Thyroid gland (tissue), 4 donors: ENCODE data around the gene EXOC4. TPM values are rescaled to one million over a fixed set of nuclear protein-coding genes. Genes with fewer than 3 reads are reported as not detected.
"Not testable (repeated sequence)": the region's sequence is repeated elsewhere in the genome, so short reads cannot be mapped to it uniquely, and the experiment has no call there.

Experiments used
- DNase-seq, 2 donors: peaks; one replicate each; pipeline ENCODE4 v3.0.0-alpha.2; 2019
- H3K27ac ChIP-seq, 3 donors: fragments of 200-600 bp; sonication (generic); 1 replicate in 2 of 3; 2 replicates in 1 of 3; pipeline ENCODE4 v1.5.1; 2016 to 2019; ENCODE audit warnings: mild to moderate bottlenecking in 1 of 3, moderate library complexity in 1 of 3
- H3K27me3 ChIP-seq: fragments of 200-600 bp; sonication (generic); one replicate; pipeline ENCODE4 v1.5.1; 2019
- H3K36me3 ChIP-seq, 2 donors: fragments of 200-600 bp; sonication (generic); one replicate each; pipeline ENCODE4 v1.5.1; 2016 to 2019
- H3K4me1 ChIP-seq, 2 donors: fragments of 200-600 bp; sonication (generic); one replicate each; pipeline ENCODE4 v1.5.1; 2017 to 2019
- H3K4me3 ChIP-seq, 3 donors: fragments of 200-600 bp; sonication (generic); replicated peaks in 1 of 3; 1 replicate in 2 of 3; 2 replicates in 1 of 3; pipeline ENCODE4 v1.5.1; 2016; ENCODE audit warnings: mild to moderate bottlenecking in 1 of 3
- H3K9me3 ChIP-seq: fragments of 200-600 bp; sonication (generic); one replicate; pipeline ENCODE4 v1.5.1; 2017
- POLR2A ChIP-seq, 2 donors: fragments of 450-650 bp; IDR thresholded peaks; one replicate each; pipeline ENCODE4 v1.6.1; 2017; ENCODE audit warnings: antibody characterized with exemption in 2 of 2, mild to moderate bottlenecking in 2 of 2, moderate library complexity in 1 of 2
- WGBS, 2 donors: methylation state at CpG; one replicate each; pipeline ENCODE4 v1.1.5; 2017; 5-methylcytosine and 5-hydroxymethylcytosine counted together
- intact Hi-C: fragments of 100-400 bp; cut with DNase I; formaldehyde crosslinking; loops from one replicate; pipeline ENCODE4 v1.15.1; 2023
- total RNA-seq, 4 donors: library from RNA; depleted of rRNA; stranded (reverse); fragments of >200 nt; gene quantifications; one replicate each; pipeline ENCODE4 v1.2.3, GENCODE V29; 2016
- TF ChIP-seq, protein P1 (sequence below), 6 experiments: fragments of 200-600 bp in 3 of 6; fragments of 450-650 bp in 3 of 6; sonication (generic) in 3 of 6; IDR thresholded peaks; one replicate each; pipeline ENCODE4 v1.5.1; 2016 to 2019; ENCODE audit warnings: antibody characterized with exemption in 6 of 6, mild to moderate bottlenecking in 2 of 6, inconsistent platforms in 1 of 6, moderate library complexity in 1 of 6

The EXOC4 gene
- total RNA-seq, 4 donors from 2014 or later: 74.0 to 116 (median 107) TPM

- no peaks in the 10 kb centered on the region for H3K36me3 ChIP-seq
- intact Hi-C loops: no loop called here
- H3K4me1 ChIP-seq: no peaks in the 10 kb centered on the region
- no peaks in the 10 kb centered on the region for H3K9me3 ChIP-seq
- no peaks in the 10 kb centered on the region for H3K27me3 ChIP-seq
- DNase-seq: no peak
- WGBS, 2 donors: 95 to 98% methylated on average over 3 of the region's 3 CpGs
- H3K27ac ChIP-seq: no peak overlapping the region
- TF ChIP-seq, protein P1, sequence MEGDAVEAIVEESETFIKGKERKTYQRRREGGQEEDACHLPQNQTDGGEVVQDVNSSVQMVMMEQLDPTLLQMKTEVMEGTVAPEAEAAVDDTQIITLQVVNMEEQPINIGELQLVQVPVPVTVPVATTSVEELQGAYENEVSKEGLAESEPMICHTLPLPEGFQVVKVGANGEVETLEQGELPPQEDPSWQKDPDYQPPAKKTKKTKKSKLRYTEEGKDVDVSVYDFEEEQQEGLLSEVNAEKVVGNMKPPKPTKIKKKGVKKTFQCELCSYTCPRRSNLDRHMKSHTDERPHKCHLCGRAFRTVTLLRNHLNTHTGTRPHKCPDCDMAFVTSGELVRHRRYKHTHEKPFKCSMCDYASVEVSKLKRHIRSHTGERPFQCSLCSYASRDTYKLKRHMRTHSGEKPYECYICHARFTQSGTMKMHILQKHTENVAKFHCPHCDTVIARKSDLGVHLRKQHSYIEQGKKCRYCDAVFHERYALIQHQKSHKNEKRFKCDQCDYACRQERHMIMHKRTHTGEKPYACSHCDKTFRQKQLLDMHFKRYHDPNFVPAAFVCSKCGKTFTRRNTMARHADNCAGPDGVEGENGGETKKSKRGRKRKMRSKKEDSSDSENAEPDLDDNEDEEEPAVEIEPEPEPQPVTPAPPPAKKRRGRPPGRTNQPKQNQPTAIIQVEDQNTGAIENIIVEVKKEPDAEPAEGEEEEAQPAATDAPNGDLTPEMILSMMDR (IDR thresholded peaks at IDR 0.05): no peak
- TF ChIP-seq POLR2A (IDR thresholded peaks at IDR 0.05): no peak
- no peak overlapping the region for H3K4me3 ChIP-seq
Measured at GRCh38 chr7:134070673-134071072, 817.8 kb downstream of the EXOC4 start.

DNA sequence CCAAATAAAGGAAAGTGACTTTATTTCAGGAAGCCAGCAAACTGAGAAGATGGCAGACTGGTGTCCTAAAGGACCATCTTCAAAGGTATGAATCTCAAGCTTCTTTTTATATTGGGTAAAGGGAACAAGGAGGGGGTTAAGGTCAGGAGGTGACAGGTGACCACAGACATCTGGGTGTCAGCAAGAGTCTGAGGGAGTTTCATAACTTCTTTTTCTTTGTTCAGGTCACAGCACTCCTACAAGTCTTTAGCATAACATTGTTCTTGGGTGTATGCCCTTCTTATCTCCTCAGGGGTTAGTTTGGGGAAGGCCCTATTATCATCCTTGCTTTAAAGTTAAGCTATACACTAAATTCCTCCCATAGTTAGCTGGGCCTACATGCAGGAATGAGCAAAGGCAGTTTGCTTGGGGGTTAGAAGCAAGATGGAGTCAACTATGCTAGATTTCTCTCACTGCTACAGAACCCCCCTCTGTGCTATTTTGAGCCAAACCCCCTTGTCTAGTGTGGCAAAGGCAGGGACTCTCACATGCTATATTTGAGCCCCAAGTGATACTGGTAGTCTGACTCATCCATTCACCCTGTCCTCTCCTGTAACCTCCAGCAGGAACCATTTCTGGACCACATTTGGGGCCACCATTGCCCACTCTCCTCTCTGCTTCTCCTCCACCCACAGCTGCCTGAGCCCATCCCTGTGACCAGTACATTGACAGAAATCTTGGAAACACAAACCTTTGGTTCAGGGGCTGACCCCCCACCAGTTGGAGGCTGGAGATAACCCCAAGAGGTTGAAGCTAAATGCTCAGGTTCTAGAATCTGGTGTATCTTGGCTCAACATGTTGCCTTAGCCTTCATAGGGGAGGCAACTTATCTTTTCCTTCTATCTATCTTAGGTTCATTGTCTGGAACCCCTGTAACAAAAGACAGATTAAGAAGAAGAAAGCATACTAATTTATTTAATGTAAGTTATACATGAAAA is 818.8 kb downstream of the EXOC4 start:
- no peaks in the 10 kb centered on the region for H3K27me3 ChIP-seq
- no peaks in the 10 kb centered on the region for H3K36me3 ChIP-seq
- no peak for DNase-seq
- no peak overlapping the region for H3K4me3 ChIP-seq
- intact Hi-C loops: no loop called here
- TF ChIP-seq, protein P1 (IDR thresholded peaks at IDR 0.05): no peak
- no peak for TF ChIP-seq POLR2A (IDR thresholded peaks at IDR 0.05)
- H3K9me3 ChIP-seq: no peaks in the 10 kb centered on the region
- H3K4me1 ChIP-seq: no peaks in the 10 kb centered on the region
- no peak overlapping the region for H3K27ac ChIP-seq

DNA sequence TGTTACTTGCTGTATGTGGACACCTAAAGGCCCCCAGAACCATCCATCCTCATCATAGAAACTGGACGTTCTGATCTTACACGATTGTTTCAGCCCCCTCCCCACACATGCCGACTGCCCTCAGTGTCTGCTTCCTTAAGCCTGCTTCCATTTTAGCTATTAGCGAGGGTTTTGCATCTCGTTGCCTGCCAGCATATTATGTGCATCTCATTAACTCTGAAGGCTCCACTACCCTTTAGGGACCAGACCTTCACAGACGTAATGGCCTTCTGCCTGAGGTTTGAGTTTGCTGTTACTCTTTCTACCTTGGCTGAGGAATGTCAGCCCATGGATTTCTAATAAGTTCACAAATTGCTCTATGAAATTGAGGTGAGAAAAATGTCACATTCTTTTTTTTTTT is 820.4 kb downstream of the EXOC4 start:
- Histone ChIP-seq H3K27ac (no peak overlapping the region), H3K27me3 (no peaks in the 10 kb centered on the region), H3K36me3 (no peaks in the 10 kb centered on the region), H3K4me3 (no peak overlapping the region), H3K4me1 (no peaks in the 10 kb centered on the region), H3K9me3 (no peaks in the 10 kb centered on the region)
- WGBS, 2 donors: 82 to 86% methylated on average over 6 of the region's 6 CpGs
- TF ChIP-seq, protein P1 (IDR thresholded peaks at IDR 0.05): no peak
- TF ChIP-seq POLR2A (IDR thresholded peaks at IDR 0.05): no peak
- intact Hi-C loops: no loop called here
- DNase-seq: no peak

- DNase-seq: no peak
- H3K27ac ChIP-seq: no peak overlapping the region
- WGBS, 2 donors: 54 to 95% methylated on average over 1 of the region's 1 CpG
- no peaks in the 10 kb centered on the region for H3K4me1 ChIP-seq
- H3K9me3 ChIP-seq: no peaks in the 10 kb centered on the region
- H3K27me3 ChIP-seq: no peaks in the 10 kb centered on the region
- intact Hi-C loops: no loop called here
- TF ChIP-seq POLR2A (IDR thresholded peaks at IDR 0.05): no peak
- TF ChIP-seq, protein P1 (IDR thresholded peaks at IDR 0.05): no peak
- no peak overlapping the region for H3K4me3 ChIP-seq
- H3K36me3 ChIP-seq: no peaks in the 10 kb centered on the region
Measured at GRCh38 chr7:134075799-134076198, 822.9 kb downstream of the EXOC4 start.

GRCh38 chr7:134077560-134077959 is 824.7 kb downstream of the EXOC4 start:
- DNase-seq, H3K4me3 ChIP-seq, H3K9me3 ChIP-seq, H3K4me1 ChIP-seq, H3K36me3 ChIP-seq, intact Hi-C loops, H3K27ac ChIP-seq, H3K27me3 ChIP-seq: not testable (repeated sequence)
- WGBS, 2 donors: 95 to 100% methylated on average over 2 of the region's 2 CpGs
